T47D (cell line): ENCODE measurements around the gene AKAP8L.

Experiments used
- DNase-seq, 2 experiments: peaks; one replicate each; pipeline versions ENCODE4 v3.0.0 to v3.0.0-alpha.2; 2011 to 2012; ENCODE audit warnings: low read depth in 1 of 2, low spot score in 1 of 2
- JUND ChIP-seq: IDR thresholded peaks from 2 replicates; pipeline ENCODE4 v1.6.1; 2012; ENCODE audit warnings: low read depth
- in situ Hi-C: cut with HindIII; loops from 2 replicates; pipeline ENCODE4 v1.10.0; 2016; ENCODE audit warnings: low sequenced_read_pairs, low pct_unique_long_range_greater_than_20kb

Gene AKAP8L

GRCh38 chr19:15418579-15419412, at the start of gene AKAP8L:
TSS of gene AKAP8L (minus strand) at chr19:15418988. CDS start at chr19:15418923, 65 bp downstream.
- no peak for TF ChIP-seq JUND
- in situ Hi-C loops = no loop called here
- DNase-seq = peak; percentile 98 to 99

- in situ Hi-C loops = no loop called here
- no peak for TF ChIP-seq JUND
- no peak for DNase-seq
Observed at GRCh38 chr19:15467734-15468214, 49.0 kb upstream of the AKAP8L start.

- in situ Hi-C loops = no loop called here
- no peak for TF ChIP-seq JUND
- peak in 1 of 2 experiments; percentile 88 for DNase-seq
Observed at GRCh38 chr19:15466851-15467733, 48.3 kb upstream of the AKAP8L start.

GRCh38 chr19:15464394-15465385, 45.9 kb upstream of the AKAP8L start, which contains the start of gene RASAL3:
TSS of gene RASAL3 (minus strand) at chr19:15464544. CDS start at chr19:15464358, 186 bp downstream.
- in situ Hi-C loops = no loop called here
- TF ChIP-seq JUND = no peak
- DNase-seq = no peak

GRCh38 chr19:15463861-15464371, 45.1 kb upstream of the AKAP8L start:
- no peak for DNase-seq
- no peak for TF ChIP-seq JUND
- in situ Hi-C loops = no loop called here

GRCh38 chr19:15461694-15462093, 42.9 kb upstream of the AKAP8L start:
- DNase-seq = no peak
- in situ Hi-C loops = no loop called here
- TF ChIP-seq JUND = no peak

GRCh38 chr19:15457701-15458484, 39.1 kb upstream of the AKAP8L start:
- in situ Hi-C loops = no loop called here
- DNase-seq = no peak
- no peak for TF ChIP-seq JUND

GRCh38 chr19:15456871-15457700, 38.3 kb upstream of the AKAP8L start:
- peak in 1 of 2 experiments; percentile 56 for DNase-seq
- in situ Hi-C loops = no loop called here
- TF ChIP-seq JUND = no peak

GRCh38 chr19:15456441-15456840, 37.7 kb upstream of the AKAP8L start:
- TF ChIP-seq JUND = no peak
- DNase-seq = no peak
- in situ Hi-C loops = no loop called here

- in situ Hi-C loops = no loop called here
- no peak for DNase-seq
- no peak for TF ChIP-seq JUND
Observed at GRCh38 chr19:15455996-15456395, 37.2 kb upstream of the AKAP8L start.
